IMR-90 (cell line): Measurements from ENCODE around the gene AHI1. TPM values are rescaled to one million over a fixed set of nuclear protein-coding genes. Genes with fewer than 3 reads are reported as not detected.

Source experiments
- microRNA-seq, 2 experiments: library from miRNA; stranded (forward) in 1 of 2; unstranded in 1 of 2; fragments of 10-50 nt in 1 of 2; fragments of <30 nt in 1 of 2; gene quantifications in 1 of 2; microRNA quantifications in 1 of 2; one replicate each; pipeline versions ENCODE3 to v1.1.0; 2013 to 2020; ENCODE audit not compliant: insufficient read depth in 1 of 2, insufficient read length in 1 of 2, unreplicated experiment in 1 of 2
- polyA plus RNA-seq, 3 experiments: library from polyadenylated mRNA; depleted of rRNA; stranded (reverse); fragments of >200 nt; gene quantifications; 2 replicates each; pipeline ENCODE4 v1.2.3, GENCODE V29; 2012; ENCODE audit warnings: low replicate concordance in 1 of 3
- small RNA-seq, 5 experiments: library from RNA; depleted of rRNA; stranded (forward); fragments of <200 nt; gene quantifications; one replicate each; pipeline ENCODE3, GENCODE V24; 2012
- total RNA-seq: library from RNA; depleted of rRNA; stranded (reverse); fragments of >200 nt; gene quantifications from 2 replicates; pipeline ENCODE4 v1.2.3, GENCODE V29; 2012

The AHI1 gene
- total and polyA plus RNA-seq, 2 of the 4 experiments (the other 2 are of a cell fraction): 9.5 to 19.4 TPM

Small RNA genes lying within 50 kb of the gene (microRNA-seq; reads per million reads assigned to microRNA genes)
- gene MIR548A2 (ENCODE audit: insufficient read depth in 1 of 2, insufficient read length in 1 of 2, unreplicated experiment in 1 of 2): 0 reads per million in 2 experiments
- not detected for gene RF00019 (ENCODE audit: insufficient read depth, insufficient read length)

Small RNA genes lying within 50 kb of the gene (small RNA-seq; reads per million reads assigned to genes)
- gene MIR548A2 (0 reads per million in 5 experiments), gene RF00019 (0 reads per million in 5 experiments)
